C4-2B (cell line): ENCODE results near the gene ASB13.

Experiments
- H3K27ac ChIP-seq: fragments of 450-650 bp; 2 replicates; pipeline ENCODE4 v1.5.1; 2017
- ZFX ChIP-seq: fragments of 450-650 bp; IDR thresholded peaks from 2 replicates; pipeline ENCODE4 v1.6.1; 2017
- TF ChIP-seq, protein P1 (sequence below): fragments of 450-650 bp; conservative IDR thresholded peaks from 2 replicates; pipeline ENCODE4 v1.5.1; 2017; ENCODE audit warnings: mild to moderate bottlenecking

The ASB13 gene

DNA sequence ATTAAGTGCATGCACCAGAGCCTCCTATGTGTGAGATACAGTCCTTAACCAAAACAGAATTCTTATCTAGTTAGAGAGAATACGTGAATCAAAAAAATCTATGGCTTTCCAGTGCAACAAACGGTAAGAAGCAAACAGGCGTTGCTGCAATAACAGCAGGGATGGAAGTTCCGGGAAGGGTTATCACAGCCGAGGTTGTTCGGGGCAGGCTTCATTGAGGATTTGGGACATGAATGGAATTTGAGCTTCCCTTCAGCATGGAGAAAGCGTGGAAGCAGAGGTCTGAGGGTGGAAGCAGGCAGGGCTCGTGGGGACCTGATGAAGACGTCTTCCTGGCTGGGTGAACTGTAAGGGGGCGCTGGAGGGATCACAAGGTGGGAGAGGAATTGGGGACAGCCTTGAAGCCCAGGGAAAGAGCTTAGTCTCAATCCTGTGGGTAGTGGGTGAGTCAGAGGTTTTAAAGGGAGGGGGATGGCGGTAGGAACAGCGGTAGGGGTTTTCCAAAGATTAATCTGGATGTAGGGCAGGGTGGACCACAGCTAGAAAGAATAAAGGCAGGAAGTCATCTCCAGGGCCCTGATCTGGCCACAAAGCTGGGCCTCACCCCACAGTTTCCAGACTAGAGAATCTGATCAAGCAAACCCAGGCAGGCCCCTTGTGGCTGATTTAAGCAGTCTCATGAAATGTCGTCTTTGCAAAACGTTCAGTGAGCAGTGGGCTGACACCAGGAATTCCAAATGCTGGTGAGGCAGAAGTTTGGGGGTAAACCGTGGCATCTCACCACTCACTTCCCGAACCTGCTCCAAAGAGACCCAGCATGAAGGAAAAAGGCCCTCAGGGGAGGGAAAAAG, 76.5 kb downstream of the ASB13 start:
- no peak overlapping the region for H3K27ac ChIP-seq
- TF ChIP-seq ZFX = no peak
- TF ChIP-seq, protein P1, sequence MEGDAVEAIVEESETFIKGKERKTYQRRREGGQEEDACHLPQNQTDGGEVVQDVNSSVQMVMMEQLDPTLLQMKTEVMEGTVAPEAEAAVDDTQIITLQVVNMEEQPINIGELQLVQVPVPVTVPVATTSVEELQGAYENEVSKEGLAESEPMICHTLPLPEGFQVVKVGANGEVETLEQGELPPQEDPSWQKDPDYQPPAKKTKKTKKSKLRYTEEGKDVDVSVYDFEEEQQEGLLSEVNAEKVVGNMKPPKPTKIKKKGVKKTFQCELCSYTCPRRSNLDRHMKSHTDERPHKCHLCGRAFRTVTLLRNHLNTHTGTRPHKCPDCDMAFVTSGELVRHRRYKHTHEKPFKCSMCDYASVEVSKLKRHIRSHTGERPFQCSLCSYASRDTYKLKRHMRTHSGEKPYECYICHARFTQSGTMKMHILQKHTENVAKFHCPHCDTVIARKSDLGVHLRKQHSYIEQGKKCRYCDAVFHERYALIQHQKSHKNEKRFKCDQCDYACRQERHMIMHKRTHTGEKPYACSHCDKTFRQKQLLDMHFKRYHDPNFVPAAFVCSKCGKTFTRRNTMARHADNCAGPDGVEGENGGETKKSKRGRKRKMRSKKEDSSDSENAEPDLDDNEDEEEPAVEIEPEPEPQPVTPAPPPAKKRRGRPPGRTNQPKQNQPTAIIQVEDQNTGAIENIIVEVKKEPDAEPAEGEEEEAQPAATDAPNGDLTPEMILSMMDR = no peak

GRCh38 chr10:5589011-5589660, 77.3 kb downstream of the ASB13 start:
- TF ChIP-seq, protein P1 = no peak
- no peak for TF ChIP-seq ZFX
- no peak overlapping the region for H3K27ac ChIP-seq
